DND-41 (cell line): ENCODE data around the gene ZNF416.

Experiments
- ATAC-seq: fragments of 200-7000 bp; cut with Tn5 transposase; 3 replicates; pipeline ENCODE4 v1.9.1; 2021; ENCODE audit warnings: low read depth; ENCODE audit not compliant: insufficient read depth
- DNase-seq: peaks from one replicate; pipeline ENCODE4 v3.0.0-alpha.2; 2020
- H2AFZ ChIP-seq: 2 replicates; pipeline ENCODE4 v1.6.0; 2012; ENCODE audit warnings: low read depth, low read length
- H3K27ac ChIP-seq: 2 replicates; pipeline ENCODE4 v1.5.1; 2012; ENCODE audit warnings: low read length, inconsistent platforms
- H3K27me3 ChIP-seq: fragments of 200-600 bp; sonication (generic); 2 replicates; pipeline ENCODE4 v1.6.0; 2012; ENCODE audit warnings: low read length, mild to moderate bottlenecking, inconsistent platforms; ENCODE audit not compliant: insufficient read depth, poor library complexity
- H3K36me3 ChIP-seq: 2 replicates; pipeline ENCODE4 v1.5.1; 2012; ENCODE audit warnings: low read length, inconsistent platforms; ENCODE audit not compliant: insufficient read depth
- H3K4me1 ChIP-seq: 2 replicates; pipeline ENCODE4 v1.5.1; 2012; ENCODE audit warnings: mild to moderate bottlenecking, low read length; ENCODE audit not compliant: insufficient read depth
- H3K4me2 ChIP-seq: 2 replicates; pipeline ENCODE4 v1.6.0; 2012; ENCODE audit warnings: mild to moderate bottlenecking, moderate library complexity, low read length, inconsistent platforms; ENCODE audit not compliant: insufficient read depth
- H3K4me3 ChIP-seq, 2 experiments: fragments of 200-600 bp in 1 of 2; shearing (Covaris generic) in 1 of 2; 2 replicates each; pipeline ENCODE4 v1.5.1; 2012 to 2016; ENCODE audit warnings: inconsistent platforms in 2 of 2, low read length in 2 of 2, mild to moderate bottlenecking in 2 of 2, low read depth in 1 of 2, moderate library complexity in 1 of 2
- H3K79me2 ChIP-seq: 2 replicates; pipeline ENCODE4 v1.6.0; 2012; ENCODE audit warnings: low read length, inconsistent platforms; ENCODE audit not compliant: insufficient read depth
- H3K9ac ChIP-seq: 2 replicates; pipeline ENCODE4 v1.6.0; 2012; ENCODE audit warnings: low read depth, mild to moderate bottlenecking, inconsistent platforms, low read length, moderate library complexity
- H3K9me3 ChIP-seq: 2 replicates; pipeline ENCODE4 v1.5.1; 2012; ENCODE audit warnings: low read length, moderate library complexity, mild to moderate bottlenecking, inconsistent platforms; ENCODE audit not compliant: insufficient read depth, severe bottlenecking
- H4K20me1 ChIP-seq: 2 replicates; pipeline ENCODE4 v1.6.0; 2012; ENCODE audit warnings: low read length; ENCODE audit not compliant: insufficient read depth
- CTCF ChIP-seq: IDR thresholded peaks from 2 replicates; pipeline ENCODE4 v1.5.1; 2012; ENCODE audit warnings: borderline replicate concordance, low read length, moderate library complexity, mild to moderate bottlenecking; ENCODE audit not compliant: poor library complexity, severe bottlenecking; ENCODE audit errors: extremely low read depth
- EZH2 ChIP-seq: IDR thresholded peaks from 3 replicates; pipeline ENCODE4 v1.6.1; 2012; ENCODE audit warnings: borderline replicate concordance, low read depth, mild to moderate bottlenecking, moderate library complexity, low read length, inconsistent platforms; ENCODE audit not compliant: severe bottlenecking

ZNF416 gene

GRCh38 chr19:57587529-57587928, 8.8 kb upstream of the ZNF416 start:
- no peaks in the 10 kb centered on the region for H3K27me3 ChIP-seq
- no peak overlapping the region for H3K9ac ChIP-seq
- DNase-seq = no peak

GRCh38 chr19:57583521-57584416, 5.1 kb upstream of the ZNF416 start, which contains the start of gene ZIK1:
Gene ZIK1, plus strand, starts transcription at chr19:57584145. Its CDS starts 212 bp downstream, at chr19:57584357.
- Histone ChIP-seq H3K9me3 (peaks cover 60% of the 10 kb centered on the region), H3K79me2 (peaks cover 37% of the 10 kb centered on the region), H3K27ac (peak within 1 kb of the TSS; percentile 72), H3K4me3 (peak within 1 kb of the TSS; percentile 75 to 94), H3K4me2 (peak within 1 kb of the TSS; percentile 98), H3K4me1 (peaks cover 33% of the 10 kb centered on the region), H3K9ac (peak within 1 kb of the TSS; percentile 76), H3K36me3 (peaks cover 46% of the 10 kb centered on the region), H4K20me1 (no peaks in the 10 kb centered on the region), H2AFZ (peak within 1 kb of the TSS; percentile 99), H3K27me3 (no peaks in the 10 kb centered on the region)
- ATAC-seq (peak; percentile 91), DNase-seq (peak; percentile 95)
- TF ChIP-seq CTCF (peak; percentile 47), EZH2 (no peak)

More at GRCh38 chr19:57587529-57587928, 8.8 kb upstream of the ZNF416 start:
- Histone ChIP-seq H3K79me2 (peaks cover 37% of the 10 kb centered on the region), H3K27ac (no peak overlapping the region), H3K9me3 (peaks cover 86% of the 10 kb centered on the region), H4K20me1 (no peaks in the 10 kb centered on the region), H3K36me3 (peaks cover 80% of the 10 kb centered on the region), H3K4me1 (peaks cover 24% of the 10 kb centered on the region), H2AFZ (no peak overlapping the region), H3K4me2 (no peak overlapping the region), H3K4me3 (no peak overlapping the region)
- no peak for ATAC-seq
- TF ChIP-seq CTCF = no peak
- TF ChIP-seq EZH2 = no peak

- no peak for DNase-seq
- peaks cover 37% of the 10 kb centered on the region for H3K4me1 ChIP-seq
- no peaks in the 10 kb centered on the region for H3K27me3 ChIP-seq
- peak overlapping the region; percentile 76; the same call in 1 of the 2 replicates for H3K9ac ChIP-seq
- peak overlapping the region; percentile 99 for H2AFZ ChIP-seq
- H3K36me3 ChIP-seq = peaks cover 45% of the 10 kb centered on the region
- H4K20me1 ChIP-seq = no peaks in the 10 kb centered on the region
- peaks cover 43% of the 10 kb centered on the region for H3K79me2 ChIP-seq
- no peak overlapping the region for H3K27ac ChIP-seq
- H3K4me2 ChIP-seq = peak overlapping the region; percentile 98
- TF ChIP-seq CTCF (no peak), EZH2 (no peak)
- H3K9me3 ChIP-seq = peaks cover 54% of the 10 kb centered on the region
- H3K4me3 ChIP-seq = peak overlapping the region in 1 of 2 experiments; percentile 94; a peak in 2 of 4 replicates
- no peak for ATAC-seq
These were observed 4.4 kb upstream of the ZNF416 start for GRCh38 chr19:57583104-57583520.
